NCI-H2227 (cell line): Measurements from ENCODE around the gene JDP2.

ENCODE experiments used
- DNase-seq: peaks from one replicate; lab custom pipeline; 2025; ENCODE audit not compliant: unreplicated experiment; lab: John Stamatoyannopoulos, UW

The JDP2 gene

GRCh38 chr14:75511201-75511600, 83.4 kb downstream of the JDP2 start:
- no peak for DNase-seq

GRCh38 chr14:75513911-75514672, 86.3 kb downstream of the JDP2 start:
- no peak for DNase-seq

GRCh38 chr14:75514673-75515628, 87.1 kb downstream of the JDP2 start:
- peak; percentile 62 for DNase-seq

- peak; percentile 29 for DNase-seq
These were observed 87.8 kb downstream of the JDP2 start for GRCh38 chr14:75515629-75515996.

- DNase-seq, result no peak
These were observed 90.8 kb downstream of the JDP2 start for GRCh38 chr14:75518625-75519024.

- no peak for DNase-seq
These were observed 91.6 kb downstream of the JDP2 start for GRCh38 chr14:75519394-75519793.

GRCh38 chr14:75519826-75520728, 92.3 kb downstream of the JDP2 start:
- no peak for DNase-seq

- DNase-seq, result no peak
These were observed 93.0 kb downstream of the JDP2 start for GRCh38 chr14:75520852-75521251.

- no peak for DNase-seq
These were observed 93.8 kb downstream of the JDP2 start for GRCh38 chr14:75521415-75522199.

- DNase-seq, result no peak
These were observed 94.6 kb downstream of the JDP2 start, which contains the start of gene BATF for GRCh38 chr14:75522224-75522982. BATF (plus strand) TSS chr14:75522469; CDS start chr14:75522683, 214 bp downstream.

- DNase-seq, result no peak
These were observed 95.1 kb downstream of the JDP2 start for GRCh38 chr14:75522983-75523318.
